ENCODE results near the gene CRISPLD2. TPM values are rescaled to one million over a fixed set of nuclear protein-coding genes. Genes with fewer than 3 reads are reported as not detected.

CRISPLD2 gene
- total and polyA plus RNA-seq, 10 of the 15 experiments (the other 5 are each of a cell fraction or from before 2014, with no cell fraction given), result 0.03 to 0.30 (median 0.08) TPM; not detected in 5

GRCh38 chr16:84829168-84829965 is 9.6 kb downstream of the CRISPLD2 start:
- SMC1A ChIA-PET (ENCODE audit: uncharacterized antibody, unreplicated experiment), result no interaction called here
- RAD21 ChIA-PET (ENCODE audit: unreplicated experiment), result no interaction called here
- intact Hi-C loops (cut with micrococcal nuclease; ENCODE audit: unreplicated experiment) (no loop called here), in situ Hi-C loops (cut with MboI) (no loop called here)
- CTCF ChIA-PET, result no interaction called here
- no peak overlapping the region for H3K27ac ChIP-seq (ENCODE audit: control insufficient read depth, insufficient read depth)
- no peak overlapping the region for H3K4me2 ChIP-seq (ENCODE audit: control insufficient read depth, insufficient read depth)
- H3K36me3 ChIP-seq (ENCODE audit: control insufficient read depth in 2 of 2, insufficient read depth in 2 of 2, low read length in 1 of 2), result no peaks in the 10 kb centered on the region
- H3K9ac ChIP-seq (ENCODE audit: control insufficient read depth, insufficient read depth, low read length), result no peak overlapping the region
- 28% methylated on average over 15 of the region's 15 CpGs for WGBS (ENCODE audit: insufficient coverage, insufficient replicate concordance, low lambda C conversion rate, missing lambda C conversion rate)
- no peaks in the 10 kb centered on the region; a peak in 2 of 4 replicates for H3K27me3 ChIP-seq (replicated peaks in 1 of 2; ENCODE audit: control insufficient read depth in 2 of 2, insufficient read depth in 2 of 2, low read length in 1 of 2)
- no peak overlapping the region for H3K4me3 ChIP-seq
- TF ChIP-seq SUZ12 (IDR thresholded peaks at IDR 0.05; ENCODE audit: unreplicated experiment) (no peak), BMI1 (IDR thresholded peaks at IDR 0.05; ENCODE audit: borderline replicate concordance) (no peak)
- H4K20me1 ChIP-seq (ENCODE audit: control insufficient read depth, insufficient read depth), result no peaks in the 10 kb centered on the region
- ATAC-seq, result no peak
- no peaks in the 10 kb centered on the region for H3K79me2 ChIP-seq (ENCODE audit: control insufficient read depth, insufficient read depth, low read length)
- no peaks in the 10 kb centered on the region for H3K9me3 ChIP-seq (replicated peaks; ENCODE audit: control insufficient read depth, insufficient read depth, low read length)
- H3K4me1 ChIP-seq (ENCODE audit: control insufficient read depth, insufficient read depth, low read length), result no peaks in the 10 kb centered on the region
- POLR2A ChIA-PET, result no interaction called here
- DNase-seq (ENCODE audit: low read depth, low spot score), result no peak
- no TSS peak for BruUV-seq (replicated peaks)
- H2AFZ ChIP-seq (ENCODE audit: control insufficient read depth, low read depth, low read length), result no peak overlapping the region
- no peak for FAIRE-seq

- intact Hi-C loops (cut with micrococcal nuclease; ENCODE audit: unreplicated experiment), result no loop called here
- Histone ChIP-seq H3K27ac (ENCODE audit: control insufficient read depth, insufficient read depth) (no peak overlapping the region), H3K79me2 (ENCODE audit: control insufficient read depth, insufficient read depth, low read length) (no peaks in the 10 kb centered on the region), H3K4me2 (ENCODE audit: control insufficient read depth, insufficient read depth) (no peak overlapping the region), H4K20me1 (ENCODE audit: control insufficient read depth, insufficient read depth) (no peaks in the 10 kb centered on the region), H3K4me3 (no peak overlapping the region), H3K36me3 (ENCODE audit: control insufficient read depth in 2 of 2, insufficient read depth in 2 of 2, low read length in 1 of 2) (no peaks in the 10 kb centered on the region), H2AFZ (ENCODE audit: control insufficient read depth, low read depth, low read length) (no peak overlapping the region), H3K4me1 (ENCODE audit: control insufficient read depth, insufficient read depth, low read length) (no peaks in the 10 kb centered on the region), H3K9me3 (replicated peaks; ENCODE audit: control insufficient read depth, insufficient read depth, low read length) (no peaks in the 10 kb centered on the region), H3K9ac (ENCODE audit: control insufficient read depth, insufficient read depth, low read length) (no peak overlapping the region), H3K27me3 (replicated peaks in 1 of 2; ENCODE audit: control insufficient read depth in 2 of 2, insufficient read depth in 2 of 2, low read length in 1 of 2) (no peaks in the 10 kb centered on the region; a peak in 2 of 4 replicates)
- no TSS peak for BruUV-seq (replicated peaks)
- CTCF ChIA-PET, result interaction anchor here (0.7 kb wide), 1 partner anchor 140 kb away, joined by 3 read pairs; no protein-coding TSS in a partner anchor
- RAD21 ChIA-PET (ENCODE audit: unreplicated experiment), result no interaction called here
- POLR2A ChIA-PET, result no interaction called here
- in situ Hi-C loops (cut with MboI), result no loop called here
- ATAC-seq, result no peak
- no peak for DNase-seq (ENCODE audit: low read depth, low spot score)
- FAIRE-seq, result no peak
- WGBS (ENCODE audit: insufficient coverage, insufficient replicate concordance, low lambda C conversion rate, missing lambda C conversion rate), result 26% methylated on average over 13 of the region's 13 CpGs
- SMC1A ChIA-PET (ENCODE audit: uncharacterized antibody, unreplicated experiment), result interaction anchor here (1.3 kb wide), 1 partner anchor 122 kb away, joined by 3 read pairs; no protein-coding TSS in a partner anchor
- TF ChIP-seq ZBTB4 (CRISPR knock-in tag; IDR thresholded peaks at IDR 0.05) (no peak), ZNF274 (IDR thresholded peaks at IDR 0.05; ENCODE audit: insufficient read depth, insufficient read length) (no peak), NFYB (IDR thresholded peaks at IDR 0.05; ENCODE audit: insufficient read depth, low read depth, low read length) (no peak), ZNF687 (IDR thresholded peaks at IDR 0.05) (no peak)
These were observed 11.1 kb downstream of the CRISPLD2 start for GRCh38 chr16:84830765-84831384.

Measured in GM12878 (cell line).